HK-2 (cell line): ENCODE results near the gene RICTOR.
"Not testable (repeated sequence)": the region's sequence is repeated elsewhere in the genome, so short reads cannot be mapped to it uniquely, and the experiment has no call there.

Experiments
- DNase-seq: peaks from one replicate; pipeline ENCODE4 v3.0.0-alpha.2; 2018; ENCODE audit not compliant: unreplicated experiment

RICTOR gene

GRCh38 chr5:39058178-39058921 is 15.8 kb downstream of the RICTOR start:
- no peak for DNase-seq

- DNase-seq: no peak
These were observed 16.5 kb downstream of the RICTOR start for GRCh38 chr5:39057734-39058133.

GRCh38 chr5:39055768-39056398 is 18.3 kb downstream of the RICTOR start:
- no peak for DNase-seq

- no peak for DNase-seq
These were observed 19.0 kb downstream of the RICTOR start for GRCh38 chr5:39055027-39055767.

- no peak for DNase-seq
These were observed 21.0 kb downstream of the RICTOR start for GRCh38 chr5:39053189-39053588.

- DNase-seq: no peak
These were observed 22.1 kb downstream of the RICTOR start for GRCh38 chr5:39052141-39052540.

- no peak for DNase-seq
These were observed 24.9 kb downstream of the RICTOR start for GRCh38 chr5:39049315-39049714.

- no peak for DNase-seq
These were observed 33.3 kb downstream of the RICTOR start for GRCh38 chr5:39040875-39041274.

- DNase-seq: not testable (repeated sequence)
These were observed 39.7 kb downstream of the RICTOR start for GRCh38 chr5:39034493-39034892.

- no peak for DNase-seq
These were observed 43.2 kb downstream of the RICTOR start for GRCh38 chr5:39031041-39031440.

- no peak for DNase-seq
These were observed 48.7 kb downstream of the RICTOR start for GRCh38 chr5:39025456-39025855.

GRCh38 chr5:39024884-39025283 is 49.3 kb downstream of the RICTOR start:
- DNase-seq: no peak

- DNase-seq: no peak
These were observed 50.2 kb downstream of the RICTOR start for GRCh38 chr5:39024005-39024404.

- no peak for DNase-seq
These were observed 51.1 kb downstream of the RICTOR start for GRCh38 chr5:39023121-39023520.

- no peak for DNase-seq
These were observed 52.0 kb downstream of the RICTOR start for GRCh38 chr5:39022151-39022550.

- DNase-seq: no peak
These were observed 52.8 kb downstream of the RICTOR start for GRCh38 chr5:39021413-39021812.

GRCh38 chr5:39020458-39020857 is 53.7 kb downstream of the RICTOR start:
- no peak for DNase-seq

- DNase-seq: no peak
These were observed 54.9 kb downstream of the RICTOR start for GRCh38 chr5:39019254-39019653.

- no peak for DNase-seq
These were observed 56.7 kb downstream of the RICTOR start for GRCh38 chr5:39017504-39017903.

GRCh38 chr5:39016587-39017275 is 57.5 kb downstream of the RICTOR start:
- DNase-seq: no peak

GRCh38 chr5:39015743-39016586 is 58.2 kb downstream of the RICTOR start:
- no peak for DNase-seq
